PC-3 (cell line): Measurements from ENCODE around the gene MYOC. TPM values are rescaled to one million over a fixed set of nuclear protein-coding genes. Genes with fewer than 3 reads are reported as not detected.
"Not testable (repeated sequence)": the region's sequence is repeated elsewhere in the genome, so short reads cannot be mapped to it uniquely, and the experiment has no call there.

ENCODE experiments used
- ATAC-seq: fragments of 200-7000 bp; cut with Tn5 transposase; 2 replicates; pipeline ENCODE4 v1.9.1; 2020; ENCODE audit warnings: mild to moderate bottlenecking, moderate library complexity
- BruUV-seq: library from RNA; stranded (reverse); fragments of 400-500 nt; replicated peaks from 2 replicates; lab custom pipeline; 2021; lab: Mats Ljungman, UMichigan
- CTCF ChIA-PET: fragments of 300-600 bp; sonication (Branson Sonifier 250); formaldehyde crosslinking; loops from one replicate; lab custom pipeline; 2022; ENCODE audit warnings: antibody characterized with exemption; lab: Charles Lee
- POLR2A ChIA-PET: fragments of 300-600 bp; sonication (Branson Sonifier 250); formaldehyde crosslinking; loops from one replicate; lab custom pipeline; 2022; ENCODE audit warnings: antibody characterized with exemption; ENCODE audit not compliant: unreplicated experiment; lab: Charles Lee
- DNase-seq: peaks from one replicate; pipeline ENCODE4 v3.0.0-alpha.2; 2015
- H2AFZ ChIP-seq: fragments of 300-600 bp; sonication (generic); 2 replicates; pipeline ENCODE4 v1.6.0; 2016; ENCODE audit warnings: antibody characterized with exemption, low read length
- H3F3A ChIP-seq: fragments of 300-600 bp; sonication (generic); one replicate; pipeline ENCODE4 v1.6.0; 2017; ENCODE audit warnings: antibody characterized with exemption, low read length, control low read depth, mild to moderate bottlenecking; ENCODE audit not compliant: unreplicated experiment
- H3K27ac ChIP-seq: fragments of 300-600 bp; sonication (generic); 2 replicates; pipeline ENCODE4 v1.5.1; 2016; ENCODE audit warnings: mild to moderate bottlenecking, low read length
- H3K27me3 ChIP-seq: fragments of 300-600 bp; sonication (generic); 2 replicates; pipeline ENCODE4 v1.6.1; 2016; ENCODE audit warnings: low read length, mixed read lengths
- H3K36me3 ChIP-seq: fragments of 300-600 bp; sonication (generic); 2 replicates; pipeline ENCODE4 v1.6.1; 2016; ENCODE audit warnings: low read depth, mixed run types, low read length, mixed read lengths
- H3K4me1 ChIP-seq: fragments of 300-600 bp; sonication (generic); 2 replicates; pipeline ENCODE4 v1.5.1; 2016; ENCODE audit warnings: low read length; ENCODE audit not compliant: insufficient read depth
- H3K4me2 ChIP-seq: fragments of 300-600 bp; sonication (generic); 2 replicates; pipeline ENCODE4 v1.6.0; 2016; ENCODE audit warnings: low read length
- H3K4me3 ChIP-seq: fragments of 300-600 bp; sonication (generic); 2 replicates; pipeline ENCODE4 v1.5.1; 2016; ENCODE audit warnings: mild to moderate bottlenecking, low read length, mixed read lengths
- H3K79me2 ChIP-seq: fragments of 300-600 bp; sonication (generic); 2 replicates; pipeline ENCODE4 v1.6.1; 2017; ENCODE audit warnings: low read length, mixed read lengths
- H3K9ac ChIP-seq: fragments of 300-600 bp; sonication (generic); 2 replicates; pipeline ENCODE4 v1.6.0; 2016; ENCODE audit warnings: mild to moderate bottlenecking, low read length
- H3K9me2 ChIP-seq: fragments of 300-600 bp; sonication (generic); replicated peaks from 2 replicates; pipeline ENCODE4 v1.6.1; 2016; ENCODE audit warnings: mixed run types, low read length, mixed read lengths
- H3K9me3 ChIP-seq: fragments of 300-600 bp; sonication (generic); 2 replicates; pipeline ENCODE4 v1.6.1; 2016; ENCODE audit warnings: low read length, mixed read lengths
- H4K20me1 ChIP-seq: fragments of 300-600 bp; sonication (generic); 2 replicates; pipeline ENCODE4 v1.6.1; 2016; ENCODE audit warnings: low read length, mixed read lengths
- EZH2 ChIP-seq: fragments of 300-600 bp; sonication (generic); IDR thresholded peaks from one replicate; pipeline ENCODE4 v1.6.1; 2017; ENCODE audit warnings: antibody characterized with exemption, mild to moderate bottlenecking, low read length; ENCODE audit not compliant: unreplicated experiment
- EZH2phosphoT487 ChIP-seq: fragments of 300-600 bp; sonication (generic); IDR thresholded peaks from 2 replicates; pipeline ENCODE4 v1.6.1; 2018; ENCODE audit warnings: mild to moderate bottlenecking, antibody characterized with exemption, low read length, borderline replicate concordance
- intact Hi-C: fragments of 100-400 bp; cut with micrococcal nuclease; formaldehyde crosslinking; loops from 2 replicates; pipeline ENCODE4 v1.9.0; 2023
- total RNA-seq: library from RNA; depleted of rRNA; stranded (reverse); fragments of >200 nt; gene quantifications from 2 replicates; pipeline ENCODE4 v1.2.3, GENCODE V29; 2014
- TF ChIP-seq, protein P1 (sequence below): fragments of 300-600 bp; sonication (generic); conservative IDR thresholded peaks from 2 replicates; pipeline ENCODE4 v1.5.1; 2017; ENCODE audit warnings: antibody characterized with exemption, low read depth, mild to moderate bottlenecking, low read length

The MYOC gene
- total RNA-seq, 1 experiment from 2014 or later: not detected

DNA sequence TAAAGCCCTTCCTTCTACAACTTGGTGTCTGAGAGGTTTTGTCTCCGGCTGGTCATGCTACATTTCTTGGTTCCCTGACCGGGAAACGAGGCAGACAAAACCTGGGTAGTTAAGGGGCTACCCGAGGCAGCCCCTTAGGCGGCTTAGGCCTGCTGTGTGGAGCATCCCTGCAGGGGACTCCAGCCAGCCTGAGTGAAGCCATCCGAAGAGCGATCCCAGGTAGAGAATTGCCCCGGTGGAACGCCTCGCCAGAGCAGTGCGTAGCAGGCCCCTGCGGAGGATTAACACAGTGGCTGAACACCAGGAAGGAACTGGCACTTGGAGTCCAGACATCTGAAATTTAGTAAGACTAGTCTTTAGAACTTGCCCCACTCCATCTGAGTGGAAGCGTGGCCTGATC is 51.6 kb downstream of the MYOC start:
- ChIA-PET POLR2A (no interaction called here), CTCF (no interaction called here)
- Histone ChIP-seq H3K4me1 (no peaks in the 10 kb centered on the region), H3K9me3 (no peaks in the 10 kb centered on the region), H3F3A (peaks cover 7% of the 10 kb centered on the region), H3K36me3 (peaks cover 4% of the 10 kb centered on the region; the same call in 1 of the 2 replicates), H3K9me2 (no peaks in the 10 kb centered on the region), H3K4me3 (no peak overlapping the region), H3K27me3 (no peaks in the 10 kb centered on the region), H3K27ac (no peak overlapping the region), H3K4me2 (no peak overlapping the region), H3K79me2 (no peaks in the 10 kb centered on the region), H4K20me1 (no peaks in the 10 kb centered on the region), H2AFZ (no peak overlapping the region), H3K9ac (no peak overlapping the region)
- DNase-seq (no peak), ATAC-seq (no peak)
- intact Hi-C loops: no loop called here
- BruUV-seq: no TSS peak
- TF ChIP-seq EZH2: no peak
- no peak for TF ChIP-seq EZH2phosphoT487
- TF ChIP-seq, protein P1, sequence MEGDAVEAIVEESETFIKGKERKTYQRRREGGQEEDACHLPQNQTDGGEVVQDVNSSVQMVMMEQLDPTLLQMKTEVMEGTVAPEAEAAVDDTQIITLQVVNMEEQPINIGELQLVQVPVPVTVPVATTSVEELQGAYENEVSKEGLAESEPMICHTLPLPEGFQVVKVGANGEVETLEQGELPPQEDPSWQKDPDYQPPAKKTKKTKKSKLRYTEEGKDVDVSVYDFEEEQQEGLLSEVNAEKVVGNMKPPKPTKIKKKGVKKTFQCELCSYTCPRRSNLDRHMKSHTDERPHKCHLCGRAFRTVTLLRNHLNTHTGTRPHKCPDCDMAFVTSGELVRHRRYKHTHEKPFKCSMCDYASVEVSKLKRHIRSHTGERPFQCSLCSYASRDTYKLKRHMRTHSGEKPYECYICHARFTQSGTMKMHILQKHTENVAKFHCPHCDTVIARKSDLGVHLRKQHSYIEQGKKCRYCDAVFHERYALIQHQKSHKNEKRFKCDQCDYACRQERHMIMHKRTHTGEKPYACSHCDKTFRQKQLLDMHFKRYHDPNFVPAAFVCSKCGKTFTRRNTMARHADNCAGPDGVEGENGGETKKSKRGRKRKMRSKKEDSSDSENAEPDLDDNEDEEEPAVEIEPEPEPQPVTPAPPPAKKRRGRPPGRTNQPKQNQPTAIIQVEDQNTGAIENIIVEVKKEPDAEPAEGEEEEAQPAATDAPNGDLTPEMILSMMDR: no peak

DNA sequence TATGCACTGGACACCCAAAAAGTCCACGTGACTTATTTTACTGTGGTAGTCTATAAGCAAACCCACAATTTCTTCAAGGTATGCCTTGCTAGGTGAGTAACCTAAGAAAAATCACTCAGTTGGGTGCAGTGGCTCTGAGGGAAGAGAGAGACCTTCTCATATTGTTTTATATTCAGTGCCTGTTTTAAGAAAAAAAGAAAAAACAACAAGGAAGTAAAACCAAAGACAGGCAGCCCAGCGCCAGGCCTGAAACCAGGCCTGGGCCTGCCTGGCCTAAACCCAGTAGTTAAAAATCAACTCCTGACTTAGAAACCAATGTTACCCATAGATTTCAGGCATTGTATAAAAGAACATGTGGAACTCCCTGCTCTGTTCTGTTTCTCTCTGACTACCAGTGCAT is 52.2 kb downstream of the MYOC start:
- ChIA-PET POLR2A (interaction anchor here (0.7 kb wide), 1 partner anchor 46 kb away, joined by 8 read pairs; no protein-coding TSS in a partner anchor), CTCF (interaction anchor here (0.7 kb wide), 1 partner anchor 116 kb away, joined by 6 read pairs; no protein-coding TSS in a partner anchor)
- BruUV-seq, H3K27me3 ChIP-seq, H3K4me3 ChIP-seq, intact Hi-C loops, H3K27ac ChIP-seq, H3K79me2 ChIP-seq, H2AFZ ChIP-seq, H3K9me2 ChIP-seq, H3K9me3 ChIP-seq, H3K9ac ChIP-seq, DNase-seq, H3K4me2 ChIP-seq, H3F3A ChIP-seq, H4K20me1 ChIP-seq, H3K4me1 ChIP-seq, ATAC-seq, H3K36me3 ChIP-seq: not testable (repeated sequence)

DNA sequence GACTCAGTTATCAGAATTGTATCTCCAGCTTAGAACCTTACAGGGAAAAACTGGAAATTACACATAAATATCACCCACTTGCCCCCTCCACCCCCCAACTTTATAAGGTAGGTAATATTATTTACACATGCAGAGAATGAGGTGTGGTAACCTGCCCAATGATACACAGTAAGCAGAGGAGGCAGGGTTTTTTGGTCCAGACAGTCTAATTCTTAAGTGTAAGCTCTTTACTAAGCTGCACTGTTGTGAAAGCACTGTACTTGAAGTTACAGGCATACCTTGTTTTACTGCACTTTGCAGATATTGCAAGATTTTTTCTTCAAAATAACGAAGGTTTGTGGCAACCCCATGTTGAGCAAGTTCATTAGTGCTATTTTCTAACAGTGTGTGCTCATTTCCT is 55.3 kb downstream of the MYOC start:
- ChIA-PET CTCF (no interaction called here), POLR2A (no interaction called here)
- Histone ChIP-seq H3K79me2 (no peaks in the 10 kb centered on the region), H3F3A (peaks cover 7% of the 10 kb centered on the region), H3K4me2 (no peak overlapping the region), H3K4me3 (no peak overlapping the region), H3K36me3 (peaks cover 26% of the 10 kb centered on the region), H3K9me2 (no peaks in the 10 kb centered on the region), H4K20me1 (no peaks in the 10 kb centered on the region), H3K27ac (no peak overlapping the region), H3K9ac (no peak overlapping the region), H3K9me3 (no peaks in the 10 kb centered on the region), H3K27me3 (no peaks in the 10 kb centered on the region), H3K4me1 (no peaks in the 10 kb centered on the region), H2AFZ (no peak overlapping the region)
- TF ChIP-seq EZH2 (no peak), EZH2phosphoT487 (no peak)
- TF ChIP-seq, protein P1: no peak
- intact Hi-C loops: no loop called here
- DNase-seq: no peak
- BruUV-seq: no TSS peak
- no peak for ATAC-seq
